GM19372 (cell line): ENCODE data around the gene TBC1D16.
"Not testable (repeated sequence)": the region's sequence is repeated elsewhere in the genome, so short reads cannot be mapped to it uniquely, and the experiment has no call there.

Experiments
- ATAC-seq: cut with Tn5 transposase; IDR thresholded peaks from one replicate; pipeline ENCODE4 v1.9.1; 2021; ENCODE audit warnings: mild to moderate bottlenecking, low read depth, moderate library complexity; ENCODE audit not compliant: unreplicated experiment

Gene TBC1D16

DNA sequence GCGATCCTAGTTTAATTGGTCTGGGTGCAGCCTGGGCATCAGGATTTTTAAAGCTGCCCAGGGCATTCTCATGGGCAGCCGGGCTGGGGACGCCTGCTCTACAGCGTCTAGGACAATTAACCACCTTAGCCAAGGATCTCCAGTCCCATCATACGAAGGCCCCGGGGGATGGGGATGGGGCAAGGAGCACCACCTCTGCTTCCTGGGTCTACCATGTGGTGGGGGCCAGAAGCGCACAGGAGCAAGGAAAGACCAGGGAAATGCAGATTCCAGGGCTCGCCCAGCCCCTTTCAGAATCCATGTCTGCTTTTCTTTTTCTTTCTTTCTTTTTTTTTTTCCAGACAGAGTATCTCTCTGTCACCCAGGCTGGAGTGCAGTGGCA lies 29.3 kb downstream of the TBC1D16 start:
- ATAC-seq = no peak

DNA sequence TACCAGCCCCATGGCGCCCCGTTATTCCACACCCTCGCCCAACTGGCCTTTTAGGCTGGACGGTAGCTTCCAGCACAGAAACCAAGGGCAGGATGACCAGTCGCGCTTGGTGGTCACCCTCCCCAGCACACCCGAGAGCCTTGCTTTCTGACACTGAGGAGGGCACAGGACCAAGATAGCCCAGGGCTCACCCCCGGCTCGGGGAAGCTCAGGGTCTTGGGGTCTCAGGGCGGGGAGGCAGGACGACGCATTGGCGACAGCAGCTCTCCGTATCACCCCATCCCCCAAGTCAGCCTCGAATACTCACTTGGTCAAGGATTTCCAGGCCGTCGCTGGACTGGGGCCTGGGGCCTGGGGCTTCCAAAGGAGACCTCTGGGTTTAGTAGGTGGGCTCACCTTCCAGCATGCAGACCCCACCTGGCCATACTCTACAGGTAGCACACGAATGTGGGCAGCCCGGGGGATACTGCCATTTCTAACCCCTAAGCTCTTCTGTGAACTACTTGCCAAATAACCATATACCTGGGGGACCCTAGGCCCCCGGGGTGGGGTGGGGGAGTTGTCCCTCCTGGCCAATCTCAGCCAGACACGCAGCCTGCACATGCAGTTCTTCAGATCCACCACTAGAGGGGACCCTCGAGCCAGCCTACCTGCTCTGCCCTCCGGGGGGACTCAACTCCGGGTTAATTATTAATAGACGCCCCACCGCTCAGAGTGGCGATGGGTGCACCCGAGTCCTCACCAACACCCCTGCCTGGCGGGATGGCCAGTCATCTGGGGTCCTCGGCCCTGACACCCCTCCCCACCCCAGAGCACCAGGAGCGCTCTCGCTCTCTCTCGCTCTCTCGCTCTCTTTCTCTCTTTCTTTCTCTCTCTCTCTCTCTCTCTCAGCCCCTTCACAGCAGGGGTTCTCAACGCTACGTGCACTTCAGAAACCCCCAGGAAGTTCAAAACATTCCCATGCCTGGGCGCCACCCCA lies 30.0 kb downstream of the TBC1D16 start:
- no peak for ATAC-seq

- ATAC-seq = no peak
Measured at GRCh38 chr17:80003969-80004368, 31.7 kb downstream of the TBC1D16 start.

- no peak for ATAC-seq
Measured at GRCh38 chr17:80002690-80003490, 32.8 kb downstream of the TBC1D16 start.

GRCh38 chr17:80002070-80002641 lies 33.5 kb downstream of the TBC1D16 start:
- no peak for ATAC-seq

DNA sequence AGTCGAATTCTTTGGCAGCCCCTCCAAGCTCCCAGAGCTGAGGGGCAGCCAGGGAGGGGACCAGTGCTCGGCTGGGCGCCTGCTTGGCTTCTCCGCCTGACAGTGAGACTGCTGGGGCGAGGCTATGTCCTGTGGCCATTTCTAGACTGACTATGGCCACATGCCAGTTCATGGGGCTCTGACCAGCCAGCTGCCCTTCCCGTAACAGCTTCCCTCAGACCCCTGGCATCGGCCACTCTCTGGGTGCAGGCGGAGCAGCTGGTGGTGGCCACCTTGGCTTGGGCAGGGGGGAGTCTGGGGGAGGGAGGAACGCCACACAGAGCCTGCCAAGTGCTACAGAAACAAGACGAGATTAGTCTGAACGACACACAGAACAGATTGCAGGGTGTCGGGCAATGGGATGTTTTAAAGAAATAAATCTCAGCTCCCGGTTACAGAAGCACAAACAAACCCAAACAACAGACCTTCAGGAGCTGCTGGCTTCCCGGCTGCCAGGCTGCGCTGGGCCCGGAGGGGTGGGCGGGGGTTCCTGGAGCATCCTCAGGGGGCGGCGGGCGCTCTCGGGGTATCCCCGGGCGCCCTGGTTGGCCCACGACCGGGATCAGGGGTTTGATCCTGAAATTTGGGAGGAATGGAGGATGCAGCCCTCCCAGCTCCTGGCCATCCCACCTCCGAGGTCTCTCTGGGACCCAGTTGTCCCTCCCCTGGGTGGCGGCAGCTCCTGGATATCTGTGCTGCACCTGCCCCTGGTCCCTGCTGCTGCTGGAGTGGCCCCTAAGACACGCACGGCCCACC lies 34.5 kb downstream of the TBC1D16 start:
- no peak for ATAC-seq

- no peak for ATAC-seq
Measured at GRCh38 chr17:80000136-80000535, 35.5 kb downstream of the TBC1D16 start.

GRCh38 chr17:79997011-79997660 lies 38.5 kb downstream of the TBC1D16 start:
- no peak for ATAC-seq

DNA sequence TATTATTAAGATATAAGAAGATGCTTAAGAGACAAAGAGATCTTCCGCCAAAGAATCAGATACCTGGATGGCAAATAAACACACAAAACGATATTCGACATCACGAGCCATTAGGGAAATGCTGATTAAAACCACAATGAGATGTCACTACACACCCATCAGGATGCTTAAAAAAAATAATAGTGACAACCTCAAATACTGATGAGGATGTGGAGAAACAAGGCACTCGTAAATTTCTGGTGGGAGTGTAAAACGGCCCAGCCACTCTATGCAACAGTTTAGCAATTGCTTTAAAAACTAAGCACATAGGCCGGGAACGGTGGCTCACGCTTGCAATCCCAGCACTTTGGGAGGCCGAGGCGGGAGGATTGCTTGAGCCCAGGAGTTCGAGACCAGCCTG lies 39.4 kb downstream of the TBC1D16 start:
- ATAC-seq = no peak

DNA sequence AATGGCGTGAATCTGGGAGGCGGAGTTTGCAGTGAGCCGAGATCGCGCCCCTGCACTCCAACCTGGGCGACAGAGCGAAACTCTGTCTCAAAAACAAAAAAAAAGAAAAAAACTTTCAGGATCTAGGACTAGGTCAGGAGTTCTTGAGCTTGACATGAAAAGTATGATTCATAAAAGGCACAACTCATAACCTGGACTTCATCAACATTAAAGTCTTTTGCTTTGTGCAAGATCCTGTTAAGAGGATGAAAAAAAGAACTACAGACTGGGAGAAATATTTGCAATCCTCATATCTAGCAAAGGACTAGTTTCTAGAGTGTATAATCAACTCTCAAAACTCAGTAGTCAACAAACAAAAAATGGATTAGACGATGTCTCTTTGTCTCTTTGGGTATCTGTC lies 40.0 kb downstream of the TBC1D16 start:
- ATAC-seq = no peak

DNA sequence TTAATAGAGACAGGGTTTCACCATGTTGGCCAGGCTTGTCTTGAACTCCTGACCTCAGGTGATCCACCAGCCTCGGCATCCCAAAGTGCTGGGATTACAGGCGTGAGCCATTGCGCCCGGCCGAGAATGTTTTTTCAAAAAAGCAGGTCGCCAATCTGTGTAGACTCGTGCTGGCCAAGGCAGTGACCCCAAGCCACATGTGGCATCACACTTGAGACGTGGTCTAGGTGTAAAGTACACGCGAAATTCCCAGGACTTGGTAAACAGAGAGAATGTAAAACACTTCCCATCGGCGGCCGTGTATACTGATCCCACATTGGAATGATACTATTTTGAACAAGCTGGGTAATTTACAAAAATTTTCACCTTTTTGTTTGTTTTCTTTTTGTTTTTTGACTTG lies 41.1 kb downstream of the TBC1D16 start:
- ATAC-seq = no peak

GRCh38 chr17:79994228-79994569 lies 41.5 kb downstream of the TBC1D16 start:
- ATAC-seq = not testable (repeated sequence)

- ATAC-seq = no peak
Measured at GRCh38 chr17:79993390-79994227, 42.1 kb downstream of the TBC1D16 start.

- no peak for ATAC-seq
Measured at GRCh38 chr17:79992649-79993389, 42.9 kb downstream of the TBC1D16 start.

DNA sequence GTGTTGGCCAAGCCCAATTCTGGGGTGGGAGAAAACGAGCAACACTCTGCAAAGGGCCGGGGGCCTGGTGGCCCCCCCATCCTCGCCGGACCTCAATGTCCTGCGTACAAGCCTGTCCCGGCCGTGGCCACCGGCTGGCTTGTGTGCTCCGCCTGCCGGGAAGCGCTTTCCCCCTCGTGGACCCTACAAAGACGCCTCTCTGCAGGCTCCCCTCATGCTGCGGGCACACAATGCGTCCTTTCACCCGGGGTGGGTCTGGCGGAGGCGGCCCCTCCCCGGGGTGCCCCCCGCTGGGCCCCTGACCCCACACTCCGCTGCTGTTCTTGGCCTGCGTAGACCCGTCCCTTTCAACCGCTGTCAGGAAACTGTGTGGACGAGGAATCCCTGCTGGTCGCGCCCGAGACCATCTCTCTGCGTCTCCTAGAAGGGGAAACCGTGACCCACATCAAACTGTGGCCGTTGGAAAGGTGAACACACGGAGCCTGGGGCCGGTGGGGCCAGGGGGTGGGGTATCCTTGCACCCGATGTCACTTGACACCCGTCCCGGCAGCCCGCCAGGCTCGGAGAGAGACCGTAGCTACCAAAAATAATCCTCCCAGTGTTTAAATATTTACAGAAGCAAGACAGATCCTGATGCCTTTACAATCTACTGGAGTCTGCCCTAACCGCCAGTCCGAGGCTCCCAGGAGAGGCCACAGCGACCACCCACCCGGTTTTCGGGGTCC lies 43.6 kb downstream of the TBC1D16 start:
- ATAC-seq = no peak

DNA sequence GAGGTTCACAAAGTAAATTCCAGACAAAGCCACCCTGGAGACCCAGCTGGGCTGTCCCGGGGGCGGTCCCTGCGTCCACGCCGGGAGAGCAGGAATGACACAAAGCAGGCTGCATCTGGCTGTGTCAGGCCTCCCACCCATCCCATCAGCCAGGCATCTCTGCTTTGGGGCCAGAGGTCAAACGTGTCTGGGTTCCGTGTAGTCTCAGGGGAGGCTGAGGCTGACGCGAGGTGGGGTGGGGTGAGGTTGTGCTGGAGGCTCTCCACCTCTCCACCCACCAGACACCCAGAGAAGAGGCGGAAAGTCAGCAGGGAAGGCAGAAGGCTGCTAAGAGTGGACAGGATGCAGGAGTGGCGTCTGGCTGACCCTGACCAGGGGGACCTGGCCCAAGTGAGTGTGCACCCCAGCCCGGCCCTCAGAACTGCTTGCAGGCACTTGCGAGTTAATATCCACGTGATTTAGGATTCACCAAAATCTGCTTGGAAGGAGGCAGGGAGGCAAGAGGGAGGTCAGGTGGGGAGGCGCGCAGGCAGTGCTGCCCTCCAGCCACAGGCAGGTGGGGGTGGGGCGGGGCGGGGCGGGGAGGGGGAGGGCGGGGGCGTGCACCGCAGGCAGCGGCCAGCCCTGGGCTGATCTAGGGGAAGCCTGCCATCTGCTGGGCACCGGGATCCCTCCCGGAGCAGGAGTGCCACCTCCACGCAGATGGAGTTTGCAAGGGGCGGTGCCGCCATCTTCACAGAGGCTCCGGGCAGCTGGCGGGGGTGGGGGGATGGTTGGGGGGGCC lies 44.3 kb downstream of the TBC1D16 start:
- no peak for ATAC-seq

- no peak for ATAC-seq
Measured at GRCh38 chr17:79990704-79991103, 45.0 kb downstream of the TBC1D16 start.
